Uterus (tissue), 4 donors: ENCODE measurements around the gene KIT. TPM values are rescaled to one million over a fixed set of nuclear protein-coding genes. Genes with fewer than 3 reads are reported as not detected.

Source experiments
- DNase-seq, 2 donors: peaks; one replicate each; pipeline ENCODE4 v3.0.0-alpha.2; 2019 to 2020
- H3K27ac ChIP-seq, 2 donors: fragments of 200-600 bp; sonication (generic); 1 replicate in 1 of 2; 2 replicates in 1 of 2; pipeline ENCODE4 v1.5.1; 2016 to 2018
- H3K27me3 ChIP-seq, 2 donors: fragments of 200-600 bp; sonication (generic); one replicate each; pipeline ENCODE4 v1.5.1; 2018 to 2019; ENCODE audit warnings: control low read depth in 1 of 2
- H3K36me3 ChIP-seq, 2 donors: fragments of 200-600 bp; sonication (generic); one replicate each; pipeline ENCODE4 v1.5.1; 2019; ENCODE audit warnings: control low read depth in 1 of 2
- H3K4me1 ChIP-seq, 2 donors: fragments of 200-600 bp; sonication (generic); one replicate each; pipeline ENCODE4 v1.5.1; 2018 to 2019; ENCODE audit warnings: control low read depth in 1 of 2
- H3K4me3 ChIP-seq, 2 donors: fragments of 200-600 bp; sonication (generic); 1 replicate in 1 of 2; 2 replicates in 1 of 2; pipeline ENCODE4 v1.5.1; 2018 to 2019; ENCODE audit warnings: mild to moderate bottlenecking in 1 of 2
- H3K9me3 ChIP-seq, 2 donors: fragments of 200-600 bp; sonication (generic); one replicate each; pipeline ENCODE4 v1.5.1; 2019; ENCODE audit warnings: control low read depth in 1 of 2
- POLR2A ChIP-seq, 2 donors: fragments of 450-650 bp; IDR thresholded peaks; one replicate each; pipeline ENCODE4 v1.6.1; 2016; ENCODE audit warnings: antibody characterized with exemption in 2 of 2, mild to moderate bottlenecking in 1 of 2, moderate library complexity in 1 of 2
- intact Hi-C: fragments of 100-400 bp; cut with DNase I; formaldehyde crosslinking; loops from one replicate; pipeline ENCODE4 v1.15.1; 2023; ENCODE audit warnings: low total_unique reads
- total RNA-seq, 4 donors: library from RNA; depleted of rRNA in 3 of 4; stranded (reverse); fragments of >200 nt in 3 of 4; gene quantifications; one replicate each; pipeline versions ENCODE4 v1.1.0 to v1.2.4, GENCODE V29; 2014 to 2023
- TF ChIP-seq, protein P1 (sequence below), 4 experiments: fragments of 200-600 bp in 2 of 4; fragments of 450-650 bp in 2 of 4; sonication (generic) in 2 of 4; IDR thresholded peaks; one replicate each; pipeline ENCODE4 v1.5.1; 2016 to 2019; ENCODE audit warnings: antibody characterized with exemption in 4 of 4, mild to moderate bottlenecking in 2 of 4, moderate library complexity in 1 of 4
- donor health status: DM: yes; HTN: yes; CAD: no.

The KIT gene
- total RNA-seq, 4 donors from 2014 or later, result 6.4 to 69.9 (median 40.3) TPM

DNA sequence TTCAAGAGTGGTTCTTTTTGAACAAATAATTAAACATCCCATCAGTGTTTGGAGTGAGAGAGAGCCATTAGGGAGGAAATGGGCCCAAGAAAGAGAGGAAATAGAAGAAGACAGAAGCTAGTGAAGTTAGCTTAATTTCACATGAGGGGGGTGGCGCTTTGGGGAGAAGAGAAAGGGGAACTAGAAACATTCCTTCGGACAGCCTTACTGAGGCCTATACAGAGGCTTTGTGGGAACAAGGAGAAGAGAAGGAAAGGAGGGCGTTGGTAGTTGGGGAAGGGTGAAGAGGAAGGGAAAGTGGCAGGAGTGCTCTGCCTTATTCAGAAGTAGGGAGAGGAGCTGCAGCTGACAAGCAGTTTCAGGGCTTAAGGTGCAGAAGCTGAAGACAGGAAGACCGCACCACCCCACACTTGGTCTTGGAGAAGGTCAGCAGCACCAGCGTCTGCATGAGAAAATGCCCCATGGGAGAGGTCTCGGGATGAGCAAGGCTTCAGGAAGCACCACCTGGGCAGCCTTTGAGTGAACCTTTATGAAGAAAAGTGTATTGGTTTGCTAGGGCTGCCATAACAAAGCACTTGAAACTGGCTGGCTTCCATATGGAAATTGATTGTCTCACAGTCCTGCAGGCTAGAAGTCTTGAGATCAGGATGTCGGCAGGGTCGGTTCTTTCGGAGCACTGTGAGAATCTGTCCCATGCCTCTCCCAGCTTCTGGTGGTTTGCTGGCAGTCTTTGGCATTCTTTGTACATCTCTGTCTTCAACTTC lies 85.1 kb downstream of the KIT start:
- DNase-seq, result no peak
- Histone ChIP-seq H3K4me1 (no peaks in the 10 kb centered on the region), H3K4me3 (no peak overlapping the region), H3K36me3 (no peaks in the 10 kb centered on the region), H3K27ac (no peak overlapping the region), H3K27me3 (no peaks in the 10 kb centered on the region), H3K9me3 (no peaks in the 10 kb centered on the region)
- TF ChIP-seq, protein P1, sequence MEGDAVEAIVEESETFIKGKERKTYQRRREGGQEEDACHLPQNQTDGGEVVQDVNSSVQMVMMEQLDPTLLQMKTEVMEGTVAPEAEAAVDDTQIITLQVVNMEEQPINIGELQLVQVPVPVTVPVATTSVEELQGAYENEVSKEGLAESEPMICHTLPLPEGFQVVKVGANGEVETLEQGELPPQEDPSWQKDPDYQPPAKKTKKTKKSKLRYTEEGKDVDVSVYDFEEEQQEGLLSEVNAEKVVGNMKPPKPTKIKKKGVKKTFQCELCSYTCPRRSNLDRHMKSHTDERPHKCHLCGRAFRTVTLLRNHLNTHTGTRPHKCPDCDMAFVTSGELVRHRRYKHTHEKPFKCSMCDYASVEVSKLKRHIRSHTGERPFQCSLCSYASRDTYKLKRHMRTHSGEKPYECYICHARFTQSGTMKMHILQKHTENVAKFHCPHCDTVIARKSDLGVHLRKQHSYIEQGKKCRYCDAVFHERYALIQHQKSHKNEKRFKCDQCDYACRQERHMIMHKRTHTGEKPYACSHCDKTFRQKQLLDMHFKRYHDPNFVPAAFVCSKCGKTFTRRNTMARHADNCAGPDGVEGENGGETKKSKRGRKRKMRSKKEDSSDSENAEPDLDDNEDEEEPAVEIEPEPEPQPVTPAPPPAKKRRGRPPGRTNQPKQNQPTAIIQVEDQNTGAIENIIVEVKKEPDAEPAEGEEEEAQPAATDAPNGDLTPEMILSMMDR (IDR thresholded peaks at IDR 0.05), result no peak
- no peak for TF ChIP-seq POLR2A (IDR thresholded peaks at IDR 0.05)
- intact Hi-C loops, result no loop called here

GRCh38 chr4:54743562-54743961 lies 85.8 kb downstream of the KIT start:
- TF ChIP-seq, protein P1 (IDR thresholded peaks at IDR 0.05), result no peak
- TF ChIP-seq POLR2A (IDR thresholded peaks at IDR 0.05), result no peak
- no peak overlapping the region for H3K27ac ChIP-seq
- H3K27me3 ChIP-seq, result no peaks in the 10 kb centered on the region
- no peaks in the 10 kb centered on the region for H3K9me3 ChIP-seq
- intact Hi-C loops, result no loop called here
- DNase-seq, result no peak
- no peaks in the 10 kb centered on the region for H3K36me3 ChIP-seq
- H3K4me3 ChIP-seq, result no peak overlapping the region
- no peaks in the 10 kb centered on the region for H3K4me1 ChIP-seq

DNA sequence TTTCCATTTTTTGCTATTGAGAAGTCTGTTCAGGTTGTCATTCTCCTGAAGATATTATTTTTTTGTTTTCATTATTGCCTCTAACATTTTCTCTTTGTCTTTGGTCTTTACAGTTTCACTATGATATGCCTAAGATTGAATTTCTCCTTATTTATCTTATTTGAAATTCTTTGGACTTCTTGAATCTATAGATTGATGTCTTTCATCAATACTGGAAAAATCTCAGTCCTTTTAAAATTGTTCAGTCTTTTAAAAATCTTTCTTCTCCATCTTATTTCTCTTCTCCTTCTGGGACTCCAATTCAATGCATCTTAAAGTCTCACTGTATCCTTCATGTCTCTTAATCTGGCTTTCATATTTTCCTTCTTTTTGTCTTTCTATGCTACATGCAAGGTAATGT lies 86.7 kb downstream of the KIT start:
- Histone ChIP-seq H3K27ac (no peak overlapping the region), H3K4me3 (no peak overlapping the region), H3K27me3 (no peaks in the 10 kb centered on the region), H3K4me1 (no peaks in the 10 kb centered on the region), H3K36me3 (no peaks in the 10 kb centered on the region), H3K9me3 (no peaks in the 10 kb centered on the region)
- no peak for DNase-seq
- TF ChIP-seq, protein P1 (IDR thresholded peaks at IDR 0.05), result no peak
- TF ChIP-seq POLR2A (IDR thresholded peaks at IDR 0.05), result no peak
- intact Hi-C loops, result no loop called here

DNA sequence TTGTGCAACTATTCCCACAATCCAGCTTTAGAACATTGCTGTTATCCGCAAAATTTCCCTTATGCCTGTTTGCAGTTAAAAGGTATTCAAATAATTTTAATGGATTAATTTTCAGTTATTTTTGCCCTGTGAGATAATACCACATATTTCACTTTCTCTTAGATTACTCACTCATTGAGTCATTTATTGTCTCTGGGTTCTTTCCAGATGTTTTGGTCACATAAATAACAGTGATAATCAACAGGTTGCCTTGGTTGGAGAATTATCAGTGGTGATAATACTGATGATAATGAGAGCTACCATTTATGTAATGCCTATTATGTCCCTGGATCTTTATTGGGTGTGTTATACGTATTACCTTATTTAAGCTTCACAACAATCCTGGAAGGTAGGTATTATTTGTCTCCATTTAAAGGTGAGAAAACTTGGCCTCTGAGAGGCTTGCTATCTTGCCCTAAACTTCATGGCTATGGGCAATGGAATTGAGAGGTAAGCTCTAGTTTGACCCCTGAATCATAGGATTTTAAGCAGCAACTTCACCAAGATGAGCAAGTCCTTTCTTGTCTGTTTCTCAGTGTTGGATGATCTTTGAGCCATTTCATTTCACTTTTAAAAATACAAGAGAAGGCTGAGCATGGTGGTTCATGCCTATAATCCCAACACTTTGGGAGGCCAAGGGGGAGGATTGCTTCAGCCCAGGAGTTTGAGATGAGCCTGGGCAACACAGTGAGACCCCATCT lies 87.4 kb downstream of the KIT start:
- Histone ChIP-seq H3K27ac (no peak overlapping the region), H3K4me1 (no peaks in the 10 kb centered on the region), H3K36me3 (no peaks in the 10 kb centered on the region), H3K4me3 (no peak overlapping the region), H3K9me3 (no peaks in the 10 kb centered on the region), H3K27me3 (no peaks in the 10 kb centered on the region)
- no peak for TF ChIP-seq POLR2A (IDR thresholded peaks at IDR 0.05)
- TF ChIP-seq, protein P1 (IDR thresholded peaks at IDR 0.05), result no peak
- intact Hi-C loops, result no loop called here
- no peak for DNase-seq

DNA sequence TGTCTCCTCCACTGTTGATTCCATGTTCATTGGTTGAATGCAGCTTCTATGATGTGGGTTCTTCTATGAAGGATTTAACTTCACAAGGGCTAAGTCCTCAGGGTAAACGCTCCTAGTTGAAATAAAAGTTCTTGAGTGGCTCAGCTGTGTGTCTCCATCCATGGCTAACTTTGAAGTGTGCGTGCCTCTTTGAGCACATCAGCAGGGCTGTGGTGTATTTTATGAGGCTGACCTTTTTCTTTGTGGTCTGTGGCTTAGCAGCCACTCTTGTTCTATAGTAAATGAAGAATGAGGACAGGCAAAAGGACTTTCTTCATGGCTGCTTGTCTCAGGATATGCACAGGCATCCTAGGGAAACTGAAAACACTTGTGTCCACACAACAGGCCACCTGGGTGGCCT lies 88.5 kb downstream of the KIT start:
- TF ChIP-seq POLR2A (IDR thresholded peaks at IDR 0.05), result no peak
- TF ChIP-seq, protein P1 (IDR thresholded peaks at IDR 0.05), result no peak
- Histone ChIP-seq H3K27me3 (no peaks in the 10 kb centered on the region), H3K9me3 (no peaks in the 10 kb centered on the region), H3K36me3 (no peaks in the 10 kb centered on the region), H3K4me1 (no peaks in the 10 kb centered on the region), H3K27ac (no peak overlapping the region), H3K4me3 (no peak overlapping the region)
- intact Hi-C loops, result no loop called here
- DNase-seq, result no peak
